Upper lobe of left lung (tissue), 6 donors: ENCODE results near the gene LAMA3. TPM values are rescaled to one million over a fixed set of nuclear protein-coding genes. Genes with fewer than 3 reads are reported as not detected.

ENCODE experiments used
- ATAC-seq, 2 donors: fragments of 200-7000 bp; cut with Tn5 transposase; one replicate each; pipeline ENCODE4 v1.9.1; 2022; ENCODE audit warnings: mild to moderate bottlenecking in 2 of 2, moderate library complexity in 2 of 2; ENCODE audit not compliant: low FRiP score in 2 of 2
- DNase-seq, 2 donors: peaks; one replicate each; pipeline ENCODE4 v3.0.0-alpha.2; 2019 to 2020
- H3K27ac ChIP-seq, 4 donors: fragments of 200-600 bp; sonication (generic); one replicate each; pipeline ENCODE4 v1.5.1; 2016 to 2019
- H3K27me3 ChIP-seq, 4 donors: fragments of 200-600 bp; sonication (generic); one replicate each; pipeline ENCODE4 v1.5.1; 2017 to 2019
- H3K36me3 ChIP-seq, 4 donors: fragments of 200-600 bp; sonication (generic); one replicate each; pipeline ENCODE4 v1.5.1; 2016 to 2019
- H3K4me1 ChIP-seq, 4 donors: fragments of 200-600 bp; sonication (generic); one replicate each; pipeline ENCODE4 v1.5.1; 2018 to 2019
- H3K4me3 ChIP-seq, 4 donors: fragments of 200-600 bp; sonication (generic); one replicate each; pipeline ENCODE4 v1.5.1; 2017 to 2019; ENCODE audit warnings: mild to moderate bottlenecking in 2 of 4, moderate library complexity in 1 of 4
- H3K9me3 ChIP-seq, 4 donors: fragments of 200-600 bp; sonication (generic); one replicate each; pipeline ENCODE4 v1.5.1; 2018 to 2019
- EP300 ChIP-seq, 4 donors: sonication (generic); formaldehyde crosslinking; IDR thresholded peaks; one replicate each; pipeline ENCODE4 v1.5.1; 2017; ENCODE audit warnings: antibody characterized with exemption in 4 of 4, control low read depth in 2 of 4
- POLR2A ChIP-seq, 4 donors: fragments of 450-650 bp; IDR thresholded peaks; one replicate each; pipeline ENCODE4 v1.5.1; 2016 to 2017; ENCODE audit warnings: antibody characterized with exemption in 4 of 4, mild to moderate bottlenecking in 2 of 4
- POLR2AphosphoS5 ChIP-seq, 2 donors: sonication (generic); formaldehyde crosslinking; IDR thresholded peaks; one replicate each; pipeline ENCODE4 v1.5.1; 2017; ENCODE audit warnings: antibody characterized with exemption in 2 of 2
- WGBS, 2 donors: methylation state at CpG; one replicate each; pipeline ENCODE4 v1.1.5; 2017 to 2018; 5-methylcytosine and 5-hydroxymethylcytosine counted together
- total RNA-seq, 6 donors: library from RNA; depleted of rRNA in 4 of 6; stranded (reverse); fragments of >200 nt in 4 of 6; gene quantifications; one replicate each; pipeline versions ENCODE4 v1.1.0 to v1.2.1, GENCODE V29; 2016 to 2021
- TF ChIP-seq, protein P1 (sequence below), 6 experiments: fragments of 450-650 bp in 4 of 6; fragments of 200-600 bp in 2 of 6; sonication (generic) in 2 of 6; IDR thresholded peaks; one replicate each; pipeline ENCODE4 v1.5.1; 2016 to 2019; ENCODE audit warnings: antibody characterized with exemption in 6 of 6
- donor health status: DM: no; HTN: no; CAD: no; lungs with moderate emphysema.
- donor health status: DM: no; HTN: yes; CAD: no; lungs with severe emphysema.

LAMA3 gene
- total RNA-seq, 6 donors from 2014 or later = 88.2 to 202 (median 141) TPM

DNA sequence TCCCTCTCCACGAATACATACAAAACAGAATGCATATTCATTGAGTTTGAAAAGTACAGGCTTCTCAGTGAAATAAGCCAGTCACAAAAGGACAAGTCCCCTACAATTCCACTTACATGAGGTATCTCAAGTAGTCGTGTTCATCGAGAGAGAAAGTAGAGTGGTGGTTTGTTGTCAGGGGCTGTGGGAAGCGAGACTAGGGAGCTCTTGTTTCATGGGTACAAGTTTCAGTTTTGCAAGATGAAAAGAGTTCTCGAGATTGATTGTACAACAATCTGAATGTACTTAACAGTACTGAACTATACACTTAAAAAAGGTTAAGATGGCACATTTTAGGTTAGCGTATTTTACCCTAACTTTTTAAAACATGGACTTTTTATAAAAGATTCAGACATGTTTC, 253.9 kb downstream of the LAMA3 start:
- peak in 1 of 4 donors; percentile 78 for TF ChIP-seq EP300 (IDR thresholded peaks at IDR 0.05)
- TF ChIP-seq POLR2A (IDR thresholded peaks at IDR 0.05) = no peak
- DNase-seq = peak in 1 of 2 donors; percentile 49
- no peak overlapping the region for H3K4me3 ChIP-seq
- ATAC-seq = no peak
- peak overlapping the region in 2 of 4 donors; percentile 18 to 71 for H3K27ac ChIP-seq
- H3K27me3 ChIP-seq = no peaks in the 10 kb centered on the region
- peaks cover 10 to 25% (median 11%) of the 10 kb centered on the region in 4 donors for H3K4me1 ChIP-seq
- no peaks in the 10 kb centered on the region for H3K9me3 ChIP-seq
- WGBS, 2 donors = 61 to 67% methylated on average over 6 of the region's 6 CpGs
- no peaks in the 10 kb centered on the region for H3K36me3 ChIP-seq

DNA sequence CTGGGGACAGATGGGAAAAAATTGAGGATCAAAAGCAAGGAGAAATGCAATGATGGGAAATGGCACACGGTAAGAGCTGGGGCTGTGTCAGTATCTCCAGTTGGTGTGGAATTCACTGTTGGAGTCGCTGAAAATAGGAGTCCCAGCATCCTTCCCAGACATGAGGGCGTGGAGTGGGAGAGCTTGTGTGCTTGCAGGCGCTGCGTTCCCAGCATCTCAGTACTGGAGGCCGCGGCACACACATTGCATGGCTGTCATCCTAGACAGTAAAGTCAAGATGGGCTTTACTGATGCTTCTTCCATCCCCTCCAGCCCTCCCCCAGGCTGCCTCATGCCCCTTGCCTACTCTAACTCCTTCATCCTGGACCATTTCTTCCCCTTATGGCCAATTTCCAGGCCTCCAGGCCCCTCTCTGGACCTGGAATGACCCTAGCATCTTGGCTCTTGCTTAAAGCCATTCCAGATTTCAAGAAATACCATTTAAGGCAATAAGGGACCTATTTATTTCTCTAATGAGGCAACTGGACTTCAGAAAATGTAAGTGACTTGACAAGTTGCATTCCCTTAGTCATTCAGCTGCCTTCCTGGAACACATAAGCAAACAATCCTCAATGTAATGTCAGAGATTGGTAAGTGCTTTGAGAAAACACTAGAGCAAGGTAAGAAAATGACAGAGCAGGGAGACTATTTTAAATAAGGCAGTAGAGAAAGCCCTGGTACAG, 254.8 kb downstream of the LAMA3 start:
- WGBS, 2 donors = 90 to 93% methylated on average over 7 of the region's 7 CpGs
- peak in 1 of 2 donors; percentile 3 for DNase-seq
- Histone ChIP-seq H3K27me3 (no peaks in the 10 kb centered on the region), H3K36me3 (no peaks in the 10 kb centered on the region), H3K27ac (peak overlapping the region; percentile 56 to 71 (median 64)), H3K4me3 (no peak overlapping the region), H3K4me1 (peaks cover 6 to 21% (median 11%) of the 10 kb centered on the region in 4 donors), H3K9me3 (no peaks in the 10 kb centered on the region)
- peak in 1 of 2 donors; percentile 75 for TF ChIP-seq POLR2AphosphoS5 (IDR thresholded peaks at IDR 0.05)
- TF ChIP-seq, protein P1, sequence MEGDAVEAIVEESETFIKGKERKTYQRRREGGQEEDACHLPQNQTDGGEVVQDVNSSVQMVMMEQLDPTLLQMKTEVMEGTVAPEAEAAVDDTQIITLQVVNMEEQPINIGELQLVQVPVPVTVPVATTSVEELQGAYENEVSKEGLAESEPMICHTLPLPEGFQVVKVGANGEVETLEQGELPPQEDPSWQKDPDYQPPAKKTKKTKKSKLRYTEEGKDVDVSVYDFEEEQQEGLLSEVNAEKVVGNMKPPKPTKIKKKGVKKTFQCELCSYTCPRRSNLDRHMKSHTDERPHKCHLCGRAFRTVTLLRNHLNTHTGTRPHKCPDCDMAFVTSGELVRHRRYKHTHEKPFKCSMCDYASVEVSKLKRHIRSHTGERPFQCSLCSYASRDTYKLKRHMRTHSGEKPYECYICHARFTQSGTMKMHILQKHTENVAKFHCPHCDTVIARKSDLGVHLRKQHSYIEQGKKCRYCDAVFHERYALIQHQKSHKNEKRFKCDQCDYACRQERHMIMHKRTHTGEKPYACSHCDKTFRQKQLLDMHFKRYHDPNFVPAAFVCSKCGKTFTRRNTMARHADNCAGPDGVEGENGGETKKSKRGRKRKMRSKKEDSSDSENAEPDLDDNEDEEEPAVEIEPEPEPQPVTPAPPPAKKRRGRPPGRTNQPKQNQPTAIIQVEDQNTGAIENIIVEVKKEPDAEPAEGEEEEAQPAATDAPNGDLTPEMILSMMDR (IDR thresholded peaks at IDR 0.05) = no peak
- TF ChIP-seq EP300 (IDR thresholded peaks at IDR 0.05) = peak; percentile 15 to 97 (median 50)
- TF ChIP-seq POLR2A (IDR thresholded peaks at IDR 0.05) = no peak
- ATAC-seq = peak; percentile 31 to 64

DNA sequence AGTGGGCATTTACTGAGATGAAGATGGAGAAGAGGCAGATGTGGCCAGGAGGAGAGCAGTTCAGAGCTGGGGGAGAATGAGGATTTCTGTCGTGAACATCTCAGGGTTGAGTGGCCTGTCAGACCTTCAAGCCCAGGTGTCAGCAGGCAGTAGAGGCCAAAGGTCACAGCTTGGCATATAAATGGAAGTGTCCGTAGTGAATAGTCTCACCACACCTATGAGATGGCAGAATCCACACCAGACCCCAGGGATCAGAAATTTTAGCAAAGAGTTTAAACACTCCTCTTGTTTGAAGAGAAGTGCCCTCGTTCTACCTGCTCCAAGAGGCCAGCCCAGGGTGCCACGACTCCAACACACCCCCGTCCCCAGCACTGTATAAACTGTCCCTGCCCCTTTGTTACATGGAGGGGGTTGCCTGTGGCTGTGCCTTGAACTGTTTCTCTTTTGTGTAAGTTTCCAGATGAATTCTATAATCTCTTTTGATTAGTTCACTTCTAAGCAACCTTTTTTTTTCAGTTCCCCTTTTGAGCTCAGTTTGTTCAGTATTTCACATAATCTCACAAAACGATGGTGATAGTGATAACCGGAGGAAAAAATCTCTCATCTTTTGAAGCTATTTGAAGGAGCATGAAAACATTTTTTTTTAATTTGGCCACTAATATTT, 256.3 kb downstream of the LAMA3 start:
- TF ChIP-seq POLR2A (IDR thresholded peaks at IDR 0.05) = no peak
- TF ChIP-seq POLR2AphosphoS5 (IDR thresholded peaks at IDR 0.05) = no peak
- TF ChIP-seq, protein P1 (IDR thresholded peaks at IDR 0.05) = no peak
- no peak for TF ChIP-seq EP300 (IDR thresholded peaks at IDR 0.05)

DNA sequence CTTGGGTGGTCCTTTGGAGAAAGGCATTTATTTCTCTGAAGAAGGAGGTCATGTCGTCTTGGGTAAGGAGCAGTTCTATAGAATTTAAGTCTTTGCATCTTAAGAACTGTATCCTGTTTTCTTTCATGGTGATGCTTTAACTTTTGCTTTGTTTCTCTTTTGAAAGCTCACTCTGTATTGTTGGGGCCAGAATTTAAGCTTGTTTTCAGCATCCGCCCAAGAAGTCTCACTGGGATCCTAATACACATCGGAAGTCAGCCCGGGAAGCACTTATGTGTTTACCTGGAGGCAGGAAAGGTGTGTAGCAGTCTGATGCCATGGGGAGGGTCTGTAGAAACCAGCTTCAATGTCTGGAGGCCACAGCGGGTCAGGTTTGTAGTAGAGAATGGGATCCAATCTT, 260.6 kb downstream of the LAMA3 start:
- Histone ChIP-seq H3K27ac (no peak overlapping the region), H3K4me1 (peaks cover 0 to 5% (median 1%) of the 10 kb centered on the region in 4 donors), H3K36me3 (no peaks in the 10 kb centered on the region), H3K27me3 (no peaks in the 10 kb centered on the region), H3K4me3 (no peak overlapping the region), H3K9me3 (no peaks in the 10 kb centered on the region)
- no peak for TF ChIP-seq POLR2A (IDR thresholded peaks at IDR 0.05)
- TF ChIP-seq, protein P1 (IDR thresholded peaks at IDR 0.05) = no peak
- TF ChIP-seq EP300 (IDR thresholded peaks at IDR 0.05) = no peak
- TF ChIP-seq POLR2AphosphoS5 (IDR thresholded peaks at IDR 0.05) = no peak
- no peak for ATAC-seq
- WGBS, 2 donors = 80 to 86% methylated on average over 5 of the region's 5 CpGs
- DNase-seq = no peak

More for the DNA sequence above, 256.3 kb downstream of the LAMA3 start:
- Histone ChIP-seq H3K4me1 (peaks cover 6 to 21% (median 11%) of the 10 kb centered on the region in 4 donors), H3K27ac (peak overlapping the region in 2 of 4 donors; percentile 57 to 71), H3K36me3 (no peaks in the 10 kb centered on the region), H3K9me3 (no peaks in the 10 kb centered on the region), H3K27me3 (no peaks in the 10 kb centered on the region), H3K4me3 (no peak overlapping the region)
- WGBS, 2 donors = 82 to 87% methylated on average over 7 of the region's 7 CpGs
- ATAC-seq (no peak), DNase-seq (no peak)

DNA sequence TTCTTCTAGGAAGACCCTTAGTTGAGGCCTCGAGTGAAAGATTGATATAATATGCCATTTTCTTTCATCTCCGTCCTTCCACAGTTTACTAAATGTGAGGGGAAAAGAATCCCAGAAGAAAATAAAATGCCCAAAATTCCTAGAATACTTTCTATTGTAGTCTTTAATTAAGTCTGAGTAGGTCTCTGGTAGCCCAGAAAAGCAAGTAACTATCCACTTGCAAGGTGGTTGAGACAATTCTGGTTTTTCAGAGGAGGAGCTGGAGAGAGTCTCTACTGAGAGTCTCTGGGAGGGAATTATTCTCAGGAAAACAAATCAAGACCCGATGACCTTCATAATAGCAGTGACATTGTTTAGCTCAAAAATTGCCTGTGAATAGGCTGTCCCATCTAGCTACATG, 261.4 kb downstream of the LAMA3 start:
- H3K4me3 ChIP-seq = no peak overlapping the region
- no peaks in the 10 kb centered on the region for H3K27me3 ChIP-seq
- no peaks in the 10 kb centered on the region for H3K36me3 ChIP-seq
- H3K9me3 ChIP-seq = no peaks in the 10 kb centered on the region
- no peak for ATAC-seq
- no peaks in the 10 kb centered on the region for H3K4me1 ChIP-seq
- no peak for TF ChIP-seq POLR2AphosphoS5 (IDR thresholded peaks at IDR 0.05)
- no peak for TF ChIP-seq POLR2A (IDR thresholded peaks at IDR 0.05)
- no peak for TF ChIP-seq EP300 (IDR thresholded peaks at IDR 0.05)
- TF ChIP-seq, protein P1 (IDR thresholded peaks at IDR 0.05) = no peak
- no peak overlapping the region for H3K27ac ChIP-seq
- WGBS, 2 donors = 84 to 88% methylated on average over 3 of the region's 3 CpGs
- DNase-seq = no peak
